Prostate gland (tissue), 2 donors: ENCODE results near the gene TRIM36.

Experiments used
- POLR2A ChIP-seq: fragments of 450-650 bp; IDR thresholded peaks from one replicate; pipeline ENCODE4 v1.6.1; 2016; ENCODE audit warnings: antibody characterized with exemption, mild to moderate bottlenecking
- TF ChIP-seq, protein P1 (sequence below), 4 experiments: fragments of 200-600 bp in 2 of 4; fragments of 450-650 bp in 2 of 4; sonication (generic) in 2 of 4; IDR thresholded peaks; 1 replicate in 3 of 4; 2 replicates in 1 of 4; pipeline ENCODE4 v1.5.1; 2016 to 2019; ENCODE audit warnings: antibody characterized with exemption in 4 of 4, mild to moderate bottlenecking in 2 of 4, moderate library complexity in 2 of 4

- TF ChIP-seq, protein P1, sequence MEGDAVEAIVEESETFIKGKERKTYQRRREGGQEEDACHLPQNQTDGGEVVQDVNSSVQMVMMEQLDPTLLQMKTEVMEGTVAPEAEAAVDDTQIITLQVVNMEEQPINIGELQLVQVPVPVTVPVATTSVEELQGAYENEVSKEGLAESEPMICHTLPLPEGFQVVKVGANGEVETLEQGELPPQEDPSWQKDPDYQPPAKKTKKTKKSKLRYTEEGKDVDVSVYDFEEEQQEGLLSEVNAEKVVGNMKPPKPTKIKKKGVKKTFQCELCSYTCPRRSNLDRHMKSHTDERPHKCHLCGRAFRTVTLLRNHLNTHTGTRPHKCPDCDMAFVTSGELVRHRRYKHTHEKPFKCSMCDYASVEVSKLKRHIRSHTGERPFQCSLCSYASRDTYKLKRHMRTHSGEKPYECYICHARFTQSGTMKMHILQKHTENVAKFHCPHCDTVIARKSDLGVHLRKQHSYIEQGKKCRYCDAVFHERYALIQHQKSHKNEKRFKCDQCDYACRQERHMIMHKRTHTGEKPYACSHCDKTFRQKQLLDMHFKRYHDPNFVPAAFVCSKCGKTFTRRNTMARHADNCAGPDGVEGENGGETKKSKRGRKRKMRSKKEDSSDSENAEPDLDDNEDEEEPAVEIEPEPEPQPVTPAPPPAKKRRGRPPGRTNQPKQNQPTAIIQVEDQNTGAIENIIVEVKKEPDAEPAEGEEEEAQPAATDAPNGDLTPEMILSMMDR (IDR thresholded peaks at IDR 0.05), result no peak
- TF ChIP-seq POLR2A, result no peak
Observed at GRCh38 chr5:115100319-115100955, 69.3 kb downstream of the TRIM36 start.
